ENCODE data around the gene VPS18.

GRCh38 chr15:40906991-40907802, 12.9 kb downstream of the VPS18 start:
- TF ChIP-seq CTCF (IDR thresholded peaks at IDR 0.05), result no peak
- no peak for TF ChIP-seq EZH2 (IDR thresholded peaks at IDR 0.05; ENCODE audit: borderline replicate concordance, insufficient read depth, low read depth, low read length, poor library complexity, severe bottlenecking)

Measured in B cell (primary cell).